GM21390 (cell line): Measurements from ENCODE around the gene TLL2.

Experiments
- ATAC-seq: cut with Tn5 transposase; IDR thresholded peaks from one replicate; pipeline ENCODE4 v1.9.1; 2021; ENCODE audit not compliant: unreplicated experiment

The TLL2 gene

GRCh38 chr10:96431211-96431970, 82.3 kb downstream of the TLL2 start:
- no peak for ATAC-seq

GRCh38 chr10:96427291-96427690, 86.4 kb downstream of the TLL2 start:
- no peak for ATAC-seq

DNA sequence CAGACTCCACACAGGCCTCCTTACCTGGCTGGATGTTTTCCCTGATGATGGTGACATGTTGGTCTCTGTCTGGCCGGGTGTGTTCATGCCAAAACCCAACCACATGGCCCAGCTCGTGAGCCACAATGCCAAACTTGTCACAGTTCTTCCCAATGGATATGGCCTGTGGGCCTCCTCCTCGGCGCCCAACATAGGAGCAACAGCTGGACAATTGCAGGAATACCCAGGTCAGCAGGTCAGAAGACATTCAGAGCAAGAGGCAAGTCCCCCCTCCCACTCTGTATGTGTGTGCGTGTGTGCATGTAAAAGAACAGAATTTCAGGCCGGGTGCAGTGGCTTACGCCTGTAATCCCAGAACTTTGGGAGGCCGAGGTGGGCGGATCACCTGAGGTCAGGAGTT, 91.2 kb downstream of the TLL2 start:
- ATAC-seq, result no peak

DNA sequence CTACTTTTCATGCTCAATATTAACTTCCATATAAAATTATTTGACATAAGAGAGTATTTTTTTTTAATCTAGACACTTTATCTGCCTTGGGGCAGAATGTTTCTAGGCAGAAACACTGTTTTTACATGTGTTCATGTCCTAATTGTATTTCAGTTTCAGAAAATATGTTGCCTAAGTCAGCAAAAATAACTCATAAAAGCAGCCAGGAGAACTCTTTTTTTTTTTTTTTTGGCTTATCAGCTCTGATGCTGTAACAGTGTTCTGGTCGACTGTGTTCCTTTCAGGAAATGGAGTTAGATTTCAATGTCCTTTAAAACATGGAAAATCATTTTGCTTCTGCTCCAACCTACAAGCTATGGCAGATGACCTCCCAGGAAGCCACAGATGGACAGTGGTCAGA, 91.7 kb downstream of the TLL2 start:
- ATAC-seq, result no peak

DNA sequence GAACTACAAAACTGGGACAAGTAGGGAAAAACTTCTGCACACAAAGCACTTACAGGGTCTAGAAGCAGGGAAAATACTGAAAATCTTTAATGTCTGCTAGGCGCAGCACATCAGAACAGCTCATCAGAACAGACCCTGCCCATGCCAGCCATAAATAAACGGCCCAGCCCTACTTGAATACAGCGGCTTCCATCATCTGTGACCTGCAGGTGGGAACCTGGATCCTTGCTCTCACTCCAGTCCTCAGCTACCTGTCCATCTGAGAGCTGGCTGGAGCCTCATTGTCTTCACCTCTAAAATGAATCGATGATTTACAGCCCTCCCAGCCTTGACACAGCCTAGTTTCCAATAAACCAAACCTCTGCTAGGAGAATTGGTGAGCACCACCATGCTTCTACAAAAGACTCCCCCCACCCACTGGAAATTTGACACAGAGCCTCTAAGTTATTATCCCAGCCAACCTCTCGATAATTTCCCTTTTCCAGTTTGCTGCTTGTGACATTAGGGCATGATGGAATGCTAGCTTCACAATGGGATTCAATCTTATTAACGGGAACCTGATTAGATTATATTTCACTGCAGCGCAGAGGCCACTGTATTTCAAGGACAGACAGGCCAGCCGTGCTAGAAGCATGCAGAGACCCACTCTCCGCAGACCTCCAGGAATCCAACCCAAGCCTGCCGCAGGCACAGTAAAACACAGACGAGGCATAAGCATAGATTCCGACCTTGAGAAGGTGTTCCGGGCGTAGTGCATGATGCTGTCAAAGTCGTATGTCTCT, 93.3 kb downstream of the TLL2 start:
- no peak for ATAC-seq

- ATAC-seq, result no peak
These were observed 94.4 kb downstream of the TLL2 start for GRCh38 chr10:96419351-96419750.

GRCh38 chr10:96418582-96418981, 95.1 kb downstream of the TLL2 start:
- ATAC-seq, result no peak

- no peak for ATAC-seq
These were observed 96.3 kb downstream of the TLL2 start for GRCh38 chr10:96417441-96417840.

GRCh38 chr10:96416643-96417042, 97.1 kb downstream of the TLL2 start:
- no peak for ATAC-seq

DNA sequence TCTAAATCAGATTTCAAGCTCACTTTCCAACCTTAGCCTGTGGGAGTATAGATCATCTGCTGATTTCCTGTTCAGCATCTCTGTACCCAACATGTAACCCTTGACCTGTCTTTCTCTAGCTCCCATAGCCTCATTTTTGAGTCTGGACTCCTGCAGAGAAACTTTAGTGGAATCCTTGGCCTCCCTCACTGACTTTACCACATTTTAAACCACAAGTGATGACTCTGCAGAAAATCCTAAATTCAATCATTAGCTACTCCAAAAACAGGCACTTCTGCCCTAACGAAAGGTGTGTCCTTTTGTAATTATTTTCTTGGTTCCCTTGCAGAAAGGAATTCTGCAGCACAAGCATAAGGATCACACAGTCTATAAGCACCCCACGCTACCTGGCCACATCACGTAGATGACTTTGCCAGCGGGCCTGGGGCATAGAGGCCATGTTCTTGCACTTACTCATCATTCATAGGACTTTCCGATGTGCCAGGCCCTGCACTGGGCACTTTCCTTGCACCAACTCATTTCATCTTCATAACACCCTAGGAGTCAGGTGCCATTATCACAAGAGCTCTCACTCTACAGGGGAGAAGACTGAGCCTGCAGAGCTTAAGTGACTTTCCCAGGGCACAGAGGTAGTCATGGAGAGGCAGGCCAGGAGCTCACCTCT, 97.7 kb downstream of the TLL2 start:
- no peak for ATAC-seq

DNA sequence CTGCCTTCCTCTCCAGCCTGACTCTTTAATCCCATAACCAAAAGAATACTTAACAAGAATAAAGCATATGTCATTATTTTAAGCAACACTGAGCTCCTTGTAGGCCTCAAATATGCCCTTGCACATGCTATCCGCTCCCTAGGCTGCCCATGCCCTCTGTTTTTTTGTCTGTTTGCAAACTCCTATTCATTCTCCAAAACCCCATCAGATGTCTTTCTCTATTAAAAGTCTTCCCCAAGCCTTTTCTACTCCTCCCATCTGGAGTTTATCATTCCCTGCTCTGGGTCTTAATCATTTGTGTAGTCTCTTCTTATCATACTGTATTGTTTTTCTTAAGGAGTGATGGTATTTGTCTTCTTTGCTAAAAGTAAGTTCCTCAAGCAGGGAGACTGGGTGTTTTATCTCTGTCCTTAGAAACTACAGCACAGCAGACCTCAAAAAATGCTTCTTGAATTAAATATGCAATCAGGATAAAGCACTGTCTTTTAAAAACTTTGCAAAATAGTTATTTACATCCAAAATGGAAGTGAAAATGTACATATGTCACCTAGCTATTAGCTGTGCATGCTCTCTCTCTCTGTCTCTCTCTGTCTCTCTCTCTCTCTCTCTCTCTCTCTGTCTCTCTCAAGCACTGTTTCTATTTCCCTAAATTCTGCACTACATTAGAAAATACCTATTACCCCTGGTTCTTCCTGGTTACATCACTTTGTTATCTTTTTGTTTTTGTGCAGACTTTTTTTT, 98.4 kb downstream of the TLL2 start:
- no peak for ATAC-seq

DNA sequence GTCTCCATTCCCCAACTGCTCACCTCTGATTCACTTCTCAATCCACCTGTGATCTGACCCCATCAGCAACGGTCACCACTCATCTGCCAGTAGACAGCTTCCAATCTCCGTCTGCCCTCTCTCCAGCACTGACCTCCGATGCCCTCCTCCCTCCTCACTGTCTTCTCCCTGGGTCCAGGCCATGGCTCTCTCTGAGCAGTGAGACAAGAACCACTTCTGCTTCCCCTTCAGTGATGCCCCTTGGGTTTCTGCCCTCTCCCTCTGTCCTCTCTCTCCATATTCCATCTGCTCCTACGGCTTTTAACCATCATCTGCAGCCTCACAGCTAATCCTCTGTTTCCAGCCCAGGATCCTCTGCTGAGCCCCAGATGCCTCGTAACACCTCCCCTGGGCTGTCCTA, 99.4 kb downstream of the TLL2 start:
- ATAC-seq, result no peak

DNA sequence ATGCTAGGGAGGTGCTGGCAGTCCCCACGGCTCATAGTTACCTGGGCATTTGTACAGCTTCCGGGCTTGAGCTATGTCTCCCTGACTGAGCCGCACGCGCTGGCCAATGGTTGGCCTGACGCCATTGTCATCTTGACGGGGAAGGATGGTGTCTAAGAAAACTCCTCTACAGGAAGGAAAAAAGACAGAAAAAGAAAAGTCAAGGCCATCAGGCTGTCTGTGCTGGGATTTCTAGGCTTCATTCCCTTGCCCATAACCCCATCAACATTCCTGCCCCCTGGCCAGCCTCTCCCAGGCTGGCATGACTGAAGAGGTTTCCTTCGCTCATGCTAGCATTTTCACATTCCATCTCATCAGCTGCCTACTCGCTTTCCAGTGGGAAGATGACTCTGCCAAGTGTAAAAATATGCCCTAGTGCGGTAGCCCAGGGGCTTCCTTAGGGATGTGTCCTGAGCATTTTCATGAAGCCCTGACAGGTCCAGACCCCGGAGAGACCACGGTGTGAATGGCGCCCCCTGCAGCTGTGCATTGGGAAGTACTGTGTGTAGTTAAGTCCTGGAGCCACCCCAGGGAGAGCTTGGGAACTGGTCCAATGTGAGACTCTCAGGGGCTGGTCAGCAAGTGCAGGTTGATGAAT, 100.5 kb downstream of the TLL2 start:
- ATAC-seq, result no peak

- no peak for ATAC-seq
These were observed 101.9 kb downstream of the TLL2 start for GRCh38 chr10:96411716-96412320.

DNA sequence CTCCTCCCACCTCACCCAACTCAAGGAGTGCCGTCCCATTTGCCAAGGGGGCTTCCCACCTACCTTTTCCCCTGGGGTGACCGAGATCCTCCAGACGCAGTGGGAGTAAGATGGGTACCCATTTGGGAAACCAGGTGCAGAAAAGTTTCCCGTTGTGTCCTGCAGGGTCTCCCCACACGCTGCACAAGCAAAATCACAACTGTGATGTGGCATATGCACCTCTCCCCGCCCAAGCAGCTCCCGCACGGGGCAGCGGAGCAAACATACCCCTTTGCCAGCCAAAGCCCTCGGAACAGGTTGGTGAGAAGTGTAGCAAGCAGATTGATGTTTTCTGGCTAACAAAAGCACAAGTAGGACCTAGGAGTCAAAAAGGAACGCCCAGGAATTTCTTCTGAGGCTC, 103.4 kb downstream of the TLL2 start:
- no peak for ATAC-seq

DNA sequence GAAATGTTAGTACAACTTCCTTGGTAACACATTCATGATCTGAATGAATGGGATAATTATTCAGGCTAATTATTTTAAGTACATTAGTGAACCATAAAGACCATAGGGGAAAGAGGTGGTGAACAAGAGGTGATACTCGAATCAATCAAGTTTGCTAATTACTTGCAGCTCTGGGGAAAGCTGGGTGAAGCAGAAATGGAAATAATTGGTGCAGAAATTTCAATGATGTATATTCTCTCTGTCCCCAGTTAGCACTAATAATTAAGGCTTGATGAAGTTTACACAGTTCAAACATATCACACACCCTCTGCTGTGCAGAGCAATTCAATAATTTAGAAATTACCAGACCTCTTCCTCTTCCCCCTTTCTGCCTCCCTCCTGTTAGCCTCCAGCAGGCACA, 105.5 kb downstream of the TLL2 start:
- no peak for ATAC-seq

DNA sequence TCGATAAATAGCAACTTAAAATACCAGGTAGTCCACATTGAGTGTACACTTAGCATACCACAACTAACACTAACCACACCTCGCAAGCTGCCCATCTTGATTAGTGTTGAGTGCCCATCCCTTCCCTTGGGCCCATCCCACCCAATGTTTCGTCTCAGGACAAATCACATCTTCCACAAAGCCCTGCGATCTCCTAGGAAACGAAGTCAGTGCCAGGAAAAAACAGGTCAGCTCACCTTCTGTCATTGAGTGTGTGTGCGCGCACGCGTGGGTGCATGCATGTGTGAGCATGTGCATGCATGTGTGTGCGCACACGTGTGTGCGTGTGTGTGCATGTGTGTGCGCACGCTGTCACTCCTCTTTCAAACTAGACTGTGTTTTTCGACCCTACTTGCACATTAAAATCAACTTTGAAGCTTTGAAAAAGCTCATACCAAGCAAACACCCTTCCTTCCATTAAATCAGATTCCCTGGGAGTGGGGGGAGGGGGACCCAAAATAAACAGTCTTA, 106.1 kb downstream of the TLL2 start:
- ATAC-seq, result no peak

GRCh38 chr10:96406091-96406490, 107.6 kb downstream of the TLL2 start:
- no peak for ATAC-seq

- ATAC-seq, result no peak
These were observed 111.1 kb downstream of the TLL2 start for GRCh38 chr10:96402417-96403305.
